ENCODE results near the gene PECR.
A peak's percentile ranks its signal among the peaks of the same experiment; 100 is the strongest.

The PECR gene

DNA sequence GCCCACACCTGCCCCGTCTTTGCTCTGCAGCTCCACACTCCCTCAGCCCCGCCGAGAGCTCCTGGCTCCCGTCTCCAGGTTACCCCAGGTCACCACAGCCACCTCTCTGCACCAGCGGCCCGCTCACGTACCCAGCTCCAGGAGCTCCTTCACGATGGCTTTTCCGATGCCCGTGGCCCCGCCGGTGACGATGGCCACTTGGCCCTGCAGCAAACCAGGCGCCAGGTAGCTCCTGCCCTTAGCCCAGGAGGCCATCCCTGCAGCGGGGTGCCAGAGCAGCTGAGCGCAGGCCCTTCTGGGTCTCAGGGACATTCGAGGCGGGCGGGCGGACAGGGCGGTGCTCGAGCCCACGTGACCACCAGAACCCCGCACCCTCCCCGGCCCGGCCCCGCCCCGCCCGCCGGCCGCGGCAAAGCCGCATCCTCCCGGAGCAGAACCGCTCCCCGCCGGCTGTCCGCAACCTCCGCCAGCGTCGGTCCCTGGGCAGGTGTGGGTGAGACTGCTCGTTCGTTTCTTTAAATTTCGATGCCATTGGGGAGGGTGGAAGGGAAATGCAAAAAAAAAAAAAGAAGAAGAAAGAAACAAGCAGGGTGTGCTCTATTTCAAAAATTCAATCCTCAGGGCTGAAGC lies at the start of gene PECR, which contains the start of gene TMEM169:
Gene PECR, minus strand, starts transcription at position 323 of the 630 bp plus-strand sequence. Its CDS starts 68 bp downstream, at position 255.
Gene TMEM169, plus strand, starts transcription at position 433 of the 630 bp plus-strand sequence. CDS start 14,045 bp downstream, outside the sequence.
- no peaks in the 10 kb centered on the region for H3K27me3 Mint-ChIP-seq
- H3K9me3 Mint-ChIP-seq, result no peaks in the 10 kb centered on the region
- peak; percentile 54 for DNase-seq
- no peaks in the 10 kb centered on the region for H3K36me3 Mint-ChIP-seq
- peak within 1 kb of the TSS; percentile 95 for H3K27ac Mint-ChIP-seq
- ATAC-seq (replicated peaks), result peak; percentile 94 to 97
- peak within 1 kb of the TSS; percentile 93 for H3K4me3 Mint-ChIP-seq
- H3K4me1 Mint-ChIP-seq, result peaks cover 24 to 40% of the 10 kb centered on the region in 2 donors

DNA sequence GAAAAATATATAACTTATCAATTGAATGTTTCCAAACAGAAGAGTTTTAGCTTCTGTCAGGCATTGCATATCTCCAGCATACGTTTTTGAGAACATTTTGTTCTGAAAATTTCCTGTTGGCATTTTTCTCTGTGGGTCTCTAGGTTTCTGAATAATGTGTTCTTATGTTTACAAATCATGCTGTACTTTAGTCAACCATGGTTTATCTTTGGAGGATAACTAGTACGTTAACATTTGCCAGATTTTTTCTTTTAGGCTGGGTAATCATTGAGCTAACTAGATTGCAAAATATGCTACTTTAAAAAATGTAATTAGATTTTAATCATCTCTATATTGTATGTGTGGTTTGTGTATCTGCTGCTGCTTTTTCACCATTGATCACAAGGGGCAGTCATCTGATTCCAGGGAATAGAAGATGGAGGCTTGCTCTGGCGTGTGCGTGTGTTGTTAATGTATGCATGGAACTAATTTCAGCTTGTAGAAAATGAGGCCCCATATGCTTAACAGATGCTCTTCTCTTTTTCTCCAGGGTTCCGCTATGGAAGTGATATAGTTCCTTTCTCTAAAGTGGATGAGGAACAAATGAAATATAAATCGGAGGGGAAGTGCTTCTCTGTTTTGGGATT lies 48.9 kb upstream of the PECR start:
- Mint-ChIP-seq H3K27me3 (no peaks in the 10 kb centered on the region), H3K4me3 (no peak overlapping the region), H3K27ac (no peak overlapping the region), H3K4me1 (peaks cover 11% of the 10 kb centered on the region in 2 donors), H3K36me3 (peaks cover 35 to 56% of the 10 kb centered on the region in 2 donors), H3K9me3 (no peaks in the 10 kb centered on the region)
- ATAC-seq (replicated peaks), result no peak
- no peak for DNase-seq

DNA sequence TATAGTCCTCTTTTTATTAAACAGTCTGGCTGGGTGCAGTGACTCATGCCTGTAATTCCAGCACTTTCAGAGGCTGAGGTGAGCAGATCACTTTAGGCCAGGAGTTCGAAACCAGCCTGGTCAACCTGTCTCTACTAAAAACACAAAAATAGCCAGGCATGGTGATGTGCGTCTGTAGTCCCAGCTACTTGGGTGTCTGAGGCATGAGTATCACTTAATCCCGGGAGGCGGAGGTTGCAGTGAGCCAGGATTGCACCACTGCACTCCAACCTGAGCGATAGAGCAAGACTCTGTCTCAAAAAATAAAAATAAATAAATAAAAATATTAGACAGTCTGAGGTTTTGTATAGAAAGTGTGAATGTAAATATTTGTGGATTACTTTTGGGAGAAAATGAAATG lies 45.3 kb upstream of the PECR start:
- Mint-ChIP-seq H3K27ac (no peak overlapping the region), H3K4me1 (peaks cover 12 to 13% of the 10 kb centered on the region in 2 donors), H3K9me3 (no peaks in the 10 kb centered on the region), H3K4me3 (no peak overlapping the region), H3K27me3 (no peaks in the 10 kb centered on the region), H3K36me3 (peaks cover 29 to 37% of the 10 kb centered on the region in 2 donors)
- DNase-seq (no peak), ATAC-seq (replicated peaks) (no peak)

DNA sequence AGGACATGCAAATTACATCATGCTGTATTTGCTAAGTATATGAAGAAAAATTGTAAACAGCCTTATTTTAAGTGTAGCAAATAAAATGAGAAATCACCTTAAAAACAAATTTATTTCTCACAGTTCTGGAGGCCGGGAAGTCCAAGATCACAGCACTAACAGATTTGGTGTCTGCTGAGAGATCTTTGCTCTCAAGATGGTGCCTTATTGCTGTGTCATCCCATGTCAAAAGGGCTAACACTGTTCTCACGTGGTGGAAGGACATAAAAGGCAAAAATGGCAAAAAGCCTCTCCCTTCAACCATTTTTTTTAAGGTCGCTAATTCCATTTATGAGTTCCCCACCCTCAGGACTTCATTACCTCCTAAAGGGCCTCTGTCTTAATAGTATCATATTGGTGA lies 39.6 kb upstream of the PECR start:
- Mint-ChIP-seq H3K9me3 (no peaks in the 10 kb centered on the region), H3K36me3 (peaks cover 33 to 46% of the 10 kb centered on the region in 2 donors), H3K4me3 (no peak overlapping the region), H3K4me1 (peaks cover 19 to 35% of the 10 kb centered on the region in 2 donors), H3K27ac (peak overlapping the region; percentile 91), H3K27me3 (no peaks in the 10 kb centered on the region)
- no peak for DNase-seq
- ATAC-seq (replicated peaks), result no peak

DNA sequence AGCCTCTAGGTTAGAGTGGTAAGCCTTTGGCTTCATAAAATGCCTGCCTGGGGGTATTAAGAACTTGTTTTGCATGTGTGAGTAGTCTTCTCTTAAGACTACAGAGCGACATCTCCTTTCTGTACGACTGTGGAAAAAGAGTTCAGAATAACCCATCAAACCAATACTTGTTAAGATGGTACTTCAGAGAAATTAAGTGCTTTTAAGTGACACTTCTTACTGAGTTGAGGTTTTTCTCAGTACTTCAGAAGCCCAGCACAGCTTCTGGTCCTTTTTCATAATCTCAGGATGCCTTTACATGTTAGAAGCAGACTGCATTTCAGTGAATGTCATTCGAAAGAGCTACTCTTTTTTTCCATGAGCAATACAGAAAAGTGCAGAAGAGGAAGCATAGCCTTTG lies 38.4 kb upstream of the PECR start:
- H3K9me3 Mint-ChIP-seq, result no peaks in the 10 kb centered on the region
- no peak overlapping the region for H3K4me3 Mint-ChIP-seq
- no peaks in the 10 kb centered on the region for H3K27me3 Mint-ChIP-seq
- H3K4me1 Mint-ChIP-seq, result peaks cover 24 to 43% of the 10 kb centered on the region in 2 donors
- peak in 1 of 2 donors; percentile 45 for ATAC-seq (replicated peaks)
- no peak for DNase-seq
- no peak overlapping the region for H3K27ac Mint-ChIP-seq
- peaks cover 39 to 55% of the 10 kb centered on the region in 2 donors for H3K36me3 Mint-ChIP-seq

DNA sequence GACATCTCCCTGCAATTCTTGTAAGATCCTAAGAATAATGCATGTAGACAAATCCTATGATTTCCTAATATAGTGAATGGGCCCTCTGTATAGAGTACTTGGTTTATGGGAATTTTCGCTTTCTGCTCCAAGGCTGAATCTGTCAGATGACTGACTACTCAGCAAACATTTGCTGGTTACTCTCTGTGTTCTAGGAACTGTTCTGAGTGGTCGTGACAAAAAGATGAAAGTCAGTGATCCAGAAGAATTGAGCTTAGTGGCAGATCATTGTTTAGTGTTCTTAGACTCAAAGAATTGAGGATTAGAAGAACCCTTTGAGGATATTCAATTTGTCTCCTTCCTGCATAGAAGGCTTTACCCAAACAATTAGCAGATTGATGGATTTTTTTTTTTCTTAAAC lies 37.5 kb upstream of the PECR start:
- DNase-seq (no peak), ATAC-seq (replicated peaks) (no peak)
- peak overlapping the region; percentile 49 for H3K27ac Mint-ChIP-seq
- H3K4me1 Mint-ChIP-seq, result peaks cover 28 to 51% of the 10 kb centered on the region in 2 donors
- H3K27me3 Mint-ChIP-seq, result no peaks in the 10 kb centered on the region
- peaks cover 44 to 57% of the 10 kb centered on the region in 2 donors for H3K36me3 Mint-ChIP-seq
- H3K4me3 Mint-ChIP-seq, result no peak overlapping the region
- H3K9me3 Mint-ChIP-seq, result peaks cover 0 to 2% of the 10 kb centered on the region in 2 donors

DNA sequence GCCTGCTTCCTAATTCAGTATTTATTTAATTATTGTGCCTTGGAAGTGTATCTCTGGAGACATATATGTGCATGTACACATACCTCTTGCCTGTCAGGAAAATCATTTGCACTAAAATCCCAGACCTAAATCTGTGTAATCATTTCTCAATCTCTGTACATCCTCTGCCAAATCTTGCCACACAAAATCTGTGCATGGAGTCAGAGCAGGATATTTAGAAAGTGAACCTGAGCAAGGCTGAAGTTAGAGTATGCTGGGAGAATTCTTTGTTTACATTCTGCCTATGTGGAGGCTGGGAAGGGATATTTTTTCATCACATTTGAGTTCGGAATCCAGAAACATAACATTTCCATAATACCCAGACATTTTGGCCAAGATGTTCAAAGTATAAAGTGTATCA lies 36.9 kb upstream of the PECR start:
- ATAC-seq (replicated peaks), result no peak
- no peak overlapping the region for H3K27ac Mint-ChIP-seq
- peaks cover 33 to 58% of the 10 kb centered on the region in 2 donors for H3K4me1 Mint-ChIP-seq
- H3K4me3 Mint-ChIP-seq, result no peak overlapping the region
- no peaks in the 10 kb centered on the region for H3K27me3 Mint-ChIP-seq
- no peak for DNase-seq
- peaks cover 0 to 2% of the 10 kb centered on the region in 2 donors for H3K9me3 Mint-ChIP-seq
- peaks cover 49 to 64% of the 10 kb centered on the region in 2 donors for H3K36me3 Mint-ChIP-seq

DNA sequence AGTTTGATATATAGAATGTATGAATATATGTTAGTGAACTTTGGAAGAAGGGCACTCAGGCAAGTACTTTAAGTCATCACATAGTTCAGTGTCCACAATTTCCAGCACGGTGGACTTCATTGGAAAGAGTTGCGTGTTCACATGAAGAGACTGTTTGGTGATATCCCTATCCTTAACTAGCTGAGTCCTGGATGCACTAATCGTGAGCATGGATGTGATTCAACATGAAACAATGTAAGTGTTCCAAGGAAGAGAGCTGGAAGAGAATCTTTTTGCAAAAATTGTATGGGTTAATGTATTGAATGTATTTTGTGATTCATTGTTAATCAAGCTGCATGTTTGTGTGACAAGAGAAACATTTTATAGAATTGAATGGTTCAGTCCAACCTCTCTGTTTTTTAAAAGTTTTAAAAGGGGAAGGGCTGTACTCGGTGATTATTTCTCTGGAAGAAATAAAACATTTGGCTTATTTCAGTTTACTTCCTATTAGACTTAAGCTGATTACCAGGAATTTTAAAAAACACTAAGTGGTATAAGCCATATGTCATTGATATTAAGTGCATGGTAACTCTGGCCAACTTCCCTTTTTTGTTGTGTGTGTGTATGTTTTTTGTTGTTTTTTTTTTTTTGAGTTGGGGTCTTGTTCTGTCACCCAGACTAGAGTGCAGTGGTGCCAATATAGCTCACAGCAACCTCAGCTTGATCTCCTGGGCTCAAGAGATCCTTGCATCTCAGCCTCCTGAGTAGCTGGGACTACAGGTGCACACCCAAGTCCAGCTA lies 36.1 kb upstream of the PECR start:
- Mint-ChIP-seq H3K27me3 (no peaks in the 10 kb centered on the region), H3K36me3 (peaks cover 55 to 71% of the 10 kb centered on the region in 2 donors), H3K27ac (no peak overlapping the region), H3K9me3 (peaks cover 0 to 2% of the 10 kb centered on the region in 2 donors), H3K4me1 (peaks cover 40 to 65% of the 10 kb centered on the region in 2 donors), H3K4me3 (no peak overlapping the region)
- ATAC-seq (replicated peaks) (no peak), DNase-seq (no peak)

DNA sequence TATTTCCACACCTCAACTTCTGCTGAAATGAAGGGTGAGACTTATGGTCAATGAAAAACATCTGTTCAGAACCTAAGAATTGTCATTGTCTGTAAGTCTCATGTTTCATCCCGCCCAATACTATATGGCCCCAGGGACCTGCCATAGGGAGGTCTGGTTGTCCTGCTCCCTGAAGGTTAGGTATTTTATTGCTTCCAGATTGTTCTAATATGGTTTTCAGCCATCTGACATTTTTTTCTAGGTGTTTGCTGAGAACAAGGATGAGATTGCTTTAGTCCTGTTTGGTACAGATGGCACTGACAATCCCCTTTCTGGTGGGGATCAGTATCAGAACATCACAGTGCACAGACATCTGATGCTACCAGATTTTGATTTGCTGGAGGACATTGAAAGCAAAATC lies 34.8 kb upstream of the PECR start:
- Mint-ChIP-seq H3K9me3 (peaks cover 0 to 2% of the 10 kb centered on the region in 2 donors), H3K4me3 (no peak overlapping the region), H3K27ac (peak overlapping the region; percentile 47), H3K36me3 (peaks cover 56 to 76% of the 10 kb centered on the region in 2 donors), H3K27me3 (no peaks in the 10 kb centered on the region), H3K4me1 (peaks cover 45 to 72% of the 10 kb centered on the region in 2 donors)
- no peak for ATAC-seq (replicated peaks)
- no peak for DNase-seq

DNA sequence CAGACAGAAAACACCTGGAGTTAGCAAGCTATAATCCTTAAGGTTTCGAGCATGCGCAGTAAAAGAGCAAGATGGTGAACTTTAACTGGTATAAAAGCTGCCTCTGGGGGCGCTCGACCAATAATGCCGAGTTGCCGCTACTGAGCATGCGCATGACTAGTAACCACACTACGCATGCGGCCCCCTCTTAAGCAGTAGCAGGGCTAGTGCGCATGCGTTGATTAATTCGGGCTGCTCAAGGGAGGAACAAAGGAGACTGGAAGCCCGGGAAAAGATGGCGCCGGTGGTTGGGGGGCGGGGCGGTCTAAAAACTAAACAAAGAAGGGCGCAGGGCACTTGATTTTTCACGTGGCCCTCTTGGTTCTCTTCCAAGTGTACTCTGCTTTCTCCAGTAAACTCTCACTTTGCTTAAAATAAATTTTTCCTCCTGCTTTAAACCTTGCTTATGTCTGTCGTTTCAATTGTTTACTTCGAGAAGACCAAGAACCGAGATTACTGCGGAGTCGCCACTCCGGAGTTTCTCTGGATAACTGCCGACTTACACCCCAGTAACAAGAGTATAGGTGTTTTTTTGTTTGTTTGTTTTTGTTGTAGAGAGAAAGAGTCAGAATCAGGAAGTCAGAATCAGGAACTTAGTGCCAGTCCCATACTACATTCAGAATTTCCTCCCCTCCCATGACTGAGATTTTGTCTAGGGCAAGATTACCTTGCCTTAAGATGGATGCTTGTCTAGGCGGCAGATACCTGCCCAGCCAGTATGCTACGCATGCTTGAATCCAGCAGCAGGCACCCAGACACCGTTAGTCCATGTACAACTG lies 33.3 kb upstream of the PECR start:
- H3K27ac Mint-ChIP-seq, result peak overlapping the region; percentile 95
- peaks cover 56 to 72% of the 10 kb centered on the region in 2 donors for H3K36me3 Mint-ChIP-seq
- peaks cover 0 to 2% of the 10 kb centered on the region in 2 donors for H3K9me3 Mint-ChIP-seq

DNA sequence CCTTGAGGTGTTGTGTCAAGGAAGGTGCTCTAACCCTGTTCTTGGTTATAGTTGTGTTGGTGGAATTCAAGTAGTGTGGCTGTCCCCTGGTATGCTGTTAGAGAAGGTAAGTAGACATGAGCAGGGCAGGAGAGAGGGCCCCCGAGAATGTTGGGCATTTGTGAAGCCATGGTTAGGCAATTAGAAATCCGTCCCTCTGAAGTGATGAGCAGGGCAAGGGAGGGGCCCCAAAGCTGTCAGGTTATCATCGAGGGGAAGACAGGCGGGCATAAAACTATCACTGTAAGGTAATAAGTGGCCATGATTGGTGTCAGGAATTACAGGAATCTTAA lies 32.7 kb upstream of the PECR start:
- peak overlapping the region; percentile 95 for H3K27ac Mint-ChIP-seq
- H3K9me3 Mint-ChIP-seq, result peaks cover 0 to 2% of the 10 kb centered on the region in 2 donors
- peak; percentile 13 to 19 for ATAC-seq (replicated peaks)
- no peaks in the 10 kb centered on the region for H3K27me3 Mint-ChIP-seq
- peak overlapping the region; percentile 82 to 86 for H3K4me3 Mint-ChIP-seq
- no peak for DNase-seq
- peaks cover 45 to 70% of the 10 kb centered on the region in 2 donors for H3K4me1 Mint-ChIP-seq
- H3K36me3 Mint-ChIP-seq, result peaks cover 53 to 70% of the 10 kb centered on the region in 2 donors

More for the DNA sequence above, 33.3 kb upstream of the PECR start:
- Mint-ChIP-seq H3K4me3 (peak overlapping the region; percentile 82 to 86), H3K4me1 (peaks cover 47 to 74% of the 10 kb centered on the region in 2 donors), H3K27me3 (no peaks in the 10 kb centered on the region)
- ATAC-seq (replicated peaks) (peak; percentile 81 to 92), DNase-seq (peak; percentile 91)

DNA sequence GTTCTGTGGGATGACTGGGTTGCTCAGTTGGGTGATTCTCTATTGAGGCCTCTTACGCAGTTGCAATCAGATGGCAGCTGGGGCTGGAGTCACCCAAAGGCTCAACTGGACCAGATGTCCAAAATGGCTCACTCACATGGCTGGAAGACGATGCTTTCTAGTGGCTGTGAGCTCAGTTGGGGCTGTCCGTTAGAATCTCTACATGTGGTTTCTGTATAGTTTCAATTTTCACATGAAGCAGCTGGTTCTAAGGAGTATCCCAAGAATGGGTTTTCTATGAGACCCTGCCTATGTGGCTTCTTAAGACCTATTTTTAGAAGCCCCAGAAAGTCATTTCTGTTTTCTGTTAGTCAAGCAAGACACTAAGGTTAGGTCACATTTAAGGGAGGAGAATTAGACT lies 32.0 kb upstream of the PECR start:
- Mint-ChIP-seq H3K9me3 (peaks cover 0 to 2% of the 10 kb centered on the region in 2 donors), H3K4me1 (peaks cover 46 to 71% of the 10 kb centered on the region in 2 donors), H3K4me3 (peak overlapping the region; percentile 26 to 56), H3K27me3 (no peaks in the 10 kb centered on the region), H3K27ac (peak overlapping the region; percentile 92), H3K36me3 (peaks cover 51 to 69% of the 10 kb centered on the region in 2 donors)
- ATAC-seq (replicated peaks) (peak; percentile 34 to 61), DNase-seq (peak; percentile 23)

DNA sequence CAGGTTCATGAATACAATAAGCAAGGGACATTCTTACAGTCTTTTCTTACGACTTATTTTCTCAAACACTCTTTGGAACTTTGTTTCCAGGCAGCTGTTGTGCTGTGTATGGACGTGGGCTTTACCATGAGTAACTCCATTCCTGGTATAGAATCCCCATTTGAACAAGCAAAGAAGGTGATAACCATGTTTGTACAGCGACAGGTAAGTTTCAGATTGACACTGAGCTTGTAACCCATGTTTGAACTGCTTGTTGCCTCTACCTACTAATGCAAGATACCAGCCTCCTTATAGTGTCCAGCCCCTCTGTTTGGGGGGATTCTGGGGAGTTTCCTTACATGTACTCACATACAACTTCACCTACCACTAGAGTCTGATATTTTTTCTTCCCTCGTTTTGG lies 31.3 kb upstream of the PECR start:
- no peak for ATAC-seq (replicated peaks)
- peaks cover 0 to 2% of the 10 kb centered on the region in 2 donors for H3K9me3 Mint-ChIP-seq

More for the DNA sequence above, 31.3 kb upstream of the PECR start:
- DNase-seq, result no peak
- Mint-ChIP-seq H3K36me3 (peaks cover 51 to 64% of the 10 kb centered on the region in 2 donors), H3K27me3 (no peaks in the 10 kb centered on the region), H3K27ac (peak overlapping the region; percentile 92), H3K4me1 (peaks cover 46 to 71% of the 10 kb centered on the region in 2 donors), H3K4me3 (peak overlapping the region; percentile 28 to 41)
